Brain pericyte (primary cell): Measurements from ENCODE around the gene NOC4L.
"Not testable (repeated sequence)": the region's sequence is repeated elsewhere in the genome, so short reads cannot be mapped to it uniquely, and the experiment has no call there.

Experiments
- DNase-seq: peaks from one replicate; pipeline ENCODE4 v3.0.0-alpha.2; 2012; ENCODE audit warnings: low read depth, low spot score

Gene NOC4L

GRCh38 chr12:132180648-132181546 is 36.6 kb downstream of the NOC4L start:
- DNase-seq, result no peak

GRCh38 chr12:132181570-132182200 is 37.4 kb downstream of the NOC4L start:
- DNase-seq, result no peak

- DNase-seq, result no peak
Observed at GRCh38 chr12:132182206-132182710, 38.0 kb downstream of the NOC4L start.

- no peak for DNase-seq
Observed at GRCh38 chr12:132182711-132183365, 38.6 kb downstream of the NOC4L start.

- DNase-seq, result no peak
Observed at GRCh38 chr12:132185705-132186104, 41.4 kb downstream of the NOC4L start.

- DNase-seq, result no peak
Observed at GRCh38 chr12:132186208-132186856, 42.1 kb downstream of the NOC4L start.

GRCh38 chr12:132186857-132187620 is 42.8 kb downstream of the NOC4L start:
- DNase-seq, result no peak

GRCh38 chr12:132187646-132188450 is 43.6 kb downstream of the NOC4L start:
- no peak for DNase-seq

- no peak for DNase-seq
Observed at GRCh38 chr12:132188451-132188901, 44.2 kb downstream of the NOC4L start.

- no peak for DNase-seq
Observed at GRCh38 chr12:132188916-132189325, 44.7 kb downstream of the NOC4L start.

- no peak for DNase-seq
Observed at GRCh38 chr12:132189378-132190011, 45.2 kb downstream of the NOC4L start.

- no peak for DNase-seq
Observed at GRCh38 chr12:132190012-132190755, 45.9 kb downstream of the NOC4L start.

- DNase-seq, result no peak
Observed at GRCh38 chr12:132190834-132191500, 46.7 kb downstream of the NOC4L start.

- no peak for DNase-seq
Observed at GRCh38 chr12:132191715-132192553, 47.7 kb downstream of the NOC4L start.

GRCh38 chr12:132194056-132194455 is 49.8 kb downstream of the NOC4L start:
- no peak for DNase-seq

GRCh38 chr12:132194556-132194955 is 50.3 kb downstream of the NOC4L start:
- no peak for DNase-seq

- DNase-seq, result not testable (repeated sequence)
Observed at GRCh38 chr12:132195242-132195641, 51.0 kb downstream of the NOC4L start.
